NCI-H510A treated with DMSO at 0.1 percent for 48 hours (cell line): ENCODE data around the gene TMEM151B.
"Not testable (repeated sequence)": the region's sequence is repeated elsewhere in the genome, so short reads cannot be mapped to it uniquely, and the experiment has no call there.

ENCODE experiments used
- DNase-seq: peaks from one replicate; lab custom pipeline; 2025; lab: John Stamatoyannopoulos, UW

TMEM151B gene

DNA sequence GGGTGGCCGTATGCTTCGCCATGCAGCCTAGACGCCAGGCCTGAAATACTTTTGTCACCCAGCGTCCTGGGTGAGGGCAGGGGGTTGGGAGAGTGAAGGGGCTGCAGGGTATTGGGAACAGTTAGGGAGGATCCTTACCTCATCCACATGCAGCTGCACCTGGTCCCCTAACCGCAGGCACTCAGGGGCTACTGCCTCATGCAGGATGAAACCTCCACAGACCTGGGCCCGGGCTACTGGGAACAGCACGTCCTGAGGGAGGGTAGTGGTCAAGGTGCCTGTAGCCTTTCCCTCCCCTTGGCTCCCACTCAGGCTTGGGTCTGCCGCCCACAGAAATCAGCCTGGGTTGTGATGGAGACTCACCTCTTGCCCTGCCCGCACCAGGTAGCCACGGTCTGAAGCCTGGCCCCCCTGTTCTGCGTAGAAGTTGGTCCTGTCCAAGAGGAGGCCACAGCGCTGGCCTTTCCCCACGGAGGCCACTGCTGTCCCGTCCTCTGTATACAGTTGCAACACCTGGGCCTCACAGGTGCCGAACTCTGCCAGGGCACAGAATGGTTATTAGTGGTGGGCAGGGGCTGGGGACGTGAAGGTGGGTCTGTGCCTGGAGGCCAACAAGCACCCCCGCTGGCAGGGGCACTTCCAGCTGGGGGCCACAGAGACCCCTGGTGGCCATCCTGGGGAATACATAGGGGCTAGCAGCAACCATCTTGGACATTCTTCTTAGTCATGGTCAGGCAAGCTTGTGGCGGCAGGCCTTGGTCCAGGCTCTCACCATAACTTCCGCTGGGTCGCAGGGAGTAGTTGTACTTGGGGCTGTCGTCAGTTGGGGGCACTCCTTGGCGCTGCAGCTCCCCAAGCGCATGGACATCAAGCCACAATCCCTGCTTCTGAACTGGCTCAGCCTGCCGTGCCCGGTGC, 34.3 kb downstream of the TMEM151B start:
- peak; percentile 27 for DNase-seq

DNA sequence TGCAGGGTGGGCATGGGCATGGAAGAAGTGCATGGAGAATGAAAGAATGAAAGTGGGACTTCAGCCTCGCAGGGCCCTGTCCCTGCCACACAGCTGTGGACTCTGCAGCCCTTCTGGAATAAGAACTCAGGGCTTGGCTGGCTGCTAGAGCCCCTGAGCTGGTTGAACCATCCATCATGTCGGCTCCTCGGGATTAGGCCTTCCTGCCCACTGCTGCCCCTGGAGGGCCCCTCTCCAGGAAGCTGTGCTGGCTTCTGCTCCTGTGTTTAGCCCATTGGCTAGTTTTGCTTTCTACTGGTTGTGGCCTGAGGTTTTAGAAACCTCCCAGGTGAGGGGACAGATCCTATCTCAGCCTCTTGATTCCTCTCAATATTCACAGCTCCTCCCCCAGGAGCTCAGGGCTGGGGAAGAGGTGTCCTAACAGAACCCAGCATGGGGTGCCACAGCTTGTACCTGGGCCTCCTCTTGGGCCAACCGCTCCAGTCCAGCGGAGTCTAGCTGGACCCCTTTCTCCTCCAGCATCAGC, 35.0 kb downstream of the TMEM151B start:
- no peak for DNase-seq

DNA sequence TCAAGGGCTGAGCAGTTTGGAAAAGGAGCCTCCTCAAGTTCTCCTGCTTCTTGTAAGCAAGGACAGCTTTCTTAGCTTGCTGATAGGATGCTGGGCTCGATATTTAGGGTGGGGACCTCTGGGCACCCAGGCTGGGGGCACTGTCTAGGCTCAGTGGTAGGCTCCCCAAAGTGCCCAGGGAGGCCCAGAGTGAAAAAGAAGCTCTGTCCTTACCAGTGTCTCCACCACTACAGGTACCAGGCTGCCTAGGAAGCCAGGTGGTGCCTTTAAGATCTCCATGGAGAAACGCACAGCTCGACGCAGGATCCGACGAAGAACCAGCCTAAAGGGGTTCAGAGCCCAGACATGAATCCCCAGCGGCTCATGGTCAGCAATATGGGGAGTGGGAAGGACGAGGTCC, 36.5 kb downstream of the TMEM151B start:
- no peak for DNase-seq

DNA sequence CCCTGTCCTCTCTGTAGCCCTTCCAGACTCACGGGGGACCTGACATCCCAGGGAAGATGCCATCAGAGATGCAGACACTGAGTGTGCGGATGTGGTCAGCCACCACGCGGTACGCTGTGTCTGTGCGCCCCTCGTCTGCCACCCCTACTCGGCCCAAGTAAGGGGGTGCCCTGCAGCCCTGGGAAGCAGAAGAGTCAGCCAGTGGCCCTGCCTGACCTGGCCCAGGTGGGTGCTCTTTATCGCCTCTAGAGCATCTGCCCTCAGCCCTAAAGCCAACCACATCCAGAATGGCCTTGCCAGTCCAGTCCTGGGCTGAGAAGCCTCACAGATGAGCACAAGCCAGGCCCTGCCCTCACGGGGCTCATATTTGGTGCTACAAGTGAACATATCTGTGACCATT, 37.0 kb downstream of the TMEM151B start:
- no peak for DNase-seq

DNA sequence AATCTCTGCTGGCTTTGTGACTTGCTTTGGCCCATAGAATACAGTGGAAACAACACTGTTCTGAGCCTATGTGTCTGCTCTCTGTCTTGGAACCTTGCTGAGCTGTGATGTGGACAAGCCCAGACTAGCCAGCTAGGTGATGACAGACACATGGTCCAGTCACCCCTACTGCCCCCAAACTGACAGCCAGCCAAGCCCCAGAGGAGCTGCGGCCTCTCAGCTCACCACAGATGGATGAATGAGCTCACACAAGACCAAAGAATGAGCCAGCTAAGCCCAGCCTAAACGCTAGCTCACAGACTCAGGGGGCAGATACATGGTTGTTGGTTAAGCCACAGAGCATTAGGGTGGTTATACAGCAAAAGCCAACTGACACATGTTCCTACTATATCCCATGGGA, 38.8 kb downstream of the TMEM151B start:
- no peak for DNase-seq

DNA sequence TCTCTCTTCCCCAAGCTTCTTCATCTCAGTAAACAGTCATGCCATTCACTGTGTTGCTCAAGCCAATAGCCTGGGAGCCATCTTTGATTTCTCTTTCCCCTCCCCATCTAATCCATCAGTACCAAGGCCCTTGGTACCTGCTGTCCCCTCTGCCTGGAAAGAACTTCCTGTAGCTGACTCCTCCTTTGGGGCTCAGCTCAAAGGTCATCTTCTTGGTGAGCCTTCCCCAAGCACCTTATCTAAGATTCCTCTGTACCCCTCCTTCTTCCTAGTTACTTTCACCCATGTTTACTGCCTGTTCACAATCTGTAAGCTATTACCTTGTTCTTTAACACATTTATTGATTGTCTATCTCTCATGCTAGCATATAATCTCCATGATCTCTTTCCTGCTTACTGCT, 39.4 kb downstream of the TMEM151B start:
- no peak for DNase-seq

DNA sequence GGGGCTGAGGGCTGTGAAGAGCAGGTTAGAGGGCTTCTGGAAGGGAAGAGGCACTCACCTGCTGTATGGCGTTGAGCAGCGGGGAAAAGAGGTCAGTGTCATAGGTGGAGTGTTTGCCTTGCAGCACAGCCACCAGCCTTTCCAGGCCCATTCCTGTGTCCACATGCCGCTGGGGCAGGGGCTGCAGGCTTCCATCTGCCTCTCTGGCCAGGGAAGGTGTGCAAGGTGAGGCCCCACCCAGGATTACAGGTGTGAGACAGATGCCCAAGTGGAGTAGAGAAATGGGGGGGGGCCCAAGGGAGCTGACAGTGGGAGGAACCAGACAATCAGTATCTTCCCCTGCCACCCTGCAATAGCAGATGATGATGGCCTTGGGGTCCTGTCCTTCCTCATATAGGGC, 40.0 kb downstream of the TMEM151B start:
- DNase-seq, result no peak

DNA sequence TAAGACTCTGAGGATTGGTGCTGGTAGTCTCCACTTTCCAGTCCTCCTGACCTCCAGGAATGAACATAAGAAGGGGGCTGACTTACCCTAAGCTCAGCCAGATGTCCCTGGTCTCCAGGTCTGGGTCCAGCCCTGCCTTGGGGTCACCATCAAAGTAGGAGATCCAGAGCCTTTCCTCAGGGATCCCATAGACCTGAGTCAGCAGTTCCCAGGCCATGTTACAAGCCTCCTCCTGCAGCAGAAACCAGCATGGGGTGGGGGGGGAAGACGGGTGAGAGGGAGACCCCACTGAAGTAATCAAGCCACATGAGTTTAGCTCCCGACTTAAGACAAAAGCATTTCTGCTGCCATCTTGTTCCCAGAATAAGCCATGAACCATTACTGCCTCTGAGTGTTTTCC, 41.1 kb downstream of the TMEM151B start:
- no peak for DNase-seq

DNA sequence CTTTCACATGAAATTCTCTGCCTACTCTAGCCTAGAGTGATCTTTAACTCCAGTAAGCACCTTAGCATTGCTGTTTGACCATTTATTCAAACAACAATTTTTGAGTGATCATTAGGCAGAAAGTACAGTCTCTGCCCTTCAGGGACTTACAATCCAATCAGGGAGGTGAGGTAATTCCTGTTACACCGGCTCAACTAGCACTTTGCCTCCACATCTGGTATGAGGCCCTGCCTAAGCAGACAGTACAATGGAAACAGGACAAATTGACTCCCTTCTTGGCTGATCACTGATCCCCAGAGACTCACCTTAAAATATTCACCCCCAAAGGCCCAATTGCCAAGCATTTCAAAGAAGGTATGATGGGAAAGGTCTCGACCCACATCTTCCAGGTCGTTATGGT, 41.5 kb downstream of the TMEM151B start:
- no peak for DNase-seq

DNA sequence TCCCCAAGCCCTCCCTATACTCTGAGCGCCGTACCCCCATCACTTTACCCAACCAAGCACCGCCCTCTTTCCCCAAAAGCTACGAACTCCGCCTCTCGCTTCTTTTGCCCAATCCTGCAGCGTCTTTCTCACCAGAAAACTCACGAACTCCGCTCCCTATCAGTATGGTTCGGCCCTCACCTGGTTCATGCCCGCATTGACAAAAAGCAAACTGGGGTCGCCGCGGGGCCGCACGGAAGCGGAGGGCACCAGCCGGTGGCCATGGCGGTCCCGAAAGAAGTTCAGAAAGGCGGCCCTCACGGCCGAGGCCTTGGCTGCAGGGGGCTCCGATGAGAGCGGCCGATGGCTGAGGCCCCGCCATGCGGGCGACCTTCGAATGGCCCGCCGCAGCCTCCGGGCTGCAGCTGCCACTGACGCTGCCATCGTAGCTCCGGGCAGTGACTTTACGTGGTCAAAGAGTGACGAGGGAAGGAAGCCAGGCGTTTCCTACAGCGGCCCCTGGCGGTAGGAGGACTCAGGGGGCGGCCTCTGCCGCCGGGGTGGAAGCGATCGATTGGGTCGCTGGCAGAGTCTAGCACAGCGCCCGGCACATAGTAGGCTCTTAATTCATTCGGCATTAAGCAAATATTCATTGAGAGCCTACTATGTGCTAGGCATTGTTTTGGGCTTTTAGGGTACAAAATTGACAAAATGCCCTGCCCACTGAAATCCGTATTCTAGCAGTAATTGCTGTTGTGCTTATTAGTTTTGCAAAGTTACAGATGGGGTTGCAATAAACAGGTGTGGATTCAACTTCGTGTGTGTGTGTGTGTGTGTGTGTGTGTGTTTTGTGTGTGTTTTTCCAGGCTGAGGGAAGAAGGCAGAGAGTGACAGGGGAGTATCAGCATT, 42.9 kb downstream of the TMEM151B start, which contains the start of gene AARS2:
Gene AARS2 (minus strand): TSS at position 447 of the 888 bp plus-strand sequence. CDS start 24 bp downstream, at position 423.
- peak; percentile 90 for DNase-seq

DNA sequence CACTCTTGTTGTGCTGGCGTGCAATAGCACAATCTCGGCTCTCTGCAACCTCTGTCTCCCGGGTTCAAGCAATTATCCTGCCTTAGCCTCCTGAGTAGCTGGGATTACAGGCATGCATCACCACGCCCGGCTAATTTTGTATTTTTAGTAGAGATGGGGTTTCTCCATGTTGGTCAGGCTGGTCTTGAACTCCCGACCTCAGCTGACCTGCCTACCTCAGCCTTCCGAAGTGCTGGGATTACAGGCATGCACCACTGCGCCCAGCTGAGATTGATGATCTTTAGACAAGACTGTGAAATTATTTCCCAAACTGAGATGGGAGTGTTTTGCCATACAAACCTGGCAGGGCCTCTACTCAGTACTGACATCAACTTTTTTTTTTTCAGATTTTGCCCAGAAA, 44.4 kb downstream of the TMEM151B start:
- DNase-seq, result not testable (repeated sequence)

DNA sequence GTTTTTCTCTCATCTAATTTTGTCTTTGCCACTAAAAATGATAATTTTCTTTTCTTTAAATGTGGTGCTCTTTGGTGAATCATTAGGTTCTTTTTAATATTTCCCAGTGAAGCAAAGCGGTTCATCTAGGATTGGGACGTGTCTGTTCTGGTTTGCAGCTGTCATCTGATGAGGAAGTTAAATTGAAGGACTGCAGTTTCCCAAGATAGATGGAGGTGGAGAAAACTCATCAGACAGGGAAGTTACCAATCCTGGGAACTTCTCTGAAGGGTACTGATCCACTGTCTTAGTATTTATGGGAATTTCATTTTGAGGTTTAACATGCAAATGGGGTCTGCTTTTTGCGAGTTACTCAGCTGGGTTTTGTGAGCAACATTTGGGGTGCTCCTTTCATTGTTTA, 45.3 kb downstream of the TMEM151B start:
- no peak for DNase-seq

DNA sequence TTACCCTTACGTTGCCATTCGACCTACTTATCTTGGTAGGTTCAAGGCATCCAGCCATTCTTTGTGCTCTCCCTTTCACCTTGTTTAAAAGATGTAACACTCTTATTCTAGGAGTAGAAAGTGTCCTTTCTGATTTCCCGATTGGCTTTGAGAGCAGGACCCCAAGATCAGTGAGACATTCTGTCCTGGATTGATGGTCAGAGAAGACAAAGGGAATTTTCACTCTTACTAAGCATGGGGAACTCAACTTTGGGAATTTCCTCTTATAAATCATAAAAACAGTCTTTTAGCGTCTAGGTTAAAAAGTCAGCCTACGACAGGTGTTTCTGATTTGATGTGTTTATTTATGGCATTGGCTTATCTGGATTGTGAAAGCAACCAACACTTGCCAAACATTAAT, 45.7 kb downstream of the TMEM151B start:
- no peak for DNase-seq

DNA sequence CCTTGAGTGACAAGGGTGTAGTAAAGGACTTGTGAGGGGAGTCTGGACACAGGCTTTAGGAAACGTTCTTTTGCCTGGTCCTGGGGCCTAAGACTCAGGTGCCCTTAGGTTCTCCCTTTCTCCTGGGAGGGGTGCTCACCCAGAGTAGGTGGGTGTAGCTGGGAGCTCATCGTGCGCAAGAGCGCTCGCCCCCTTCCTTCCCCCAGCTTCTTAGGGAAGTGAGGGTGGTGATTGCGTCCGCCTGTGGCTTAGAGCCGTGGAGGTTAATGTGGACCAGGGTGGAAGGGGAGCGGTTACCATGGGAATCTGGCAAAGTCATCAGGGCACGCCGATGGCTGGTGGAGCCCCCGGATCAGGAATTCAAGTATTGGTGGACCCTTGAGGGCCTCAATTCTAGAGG, 46.2 kb downstream of the TMEM151B start:
- DNase-seq, result no peak

DNA sequence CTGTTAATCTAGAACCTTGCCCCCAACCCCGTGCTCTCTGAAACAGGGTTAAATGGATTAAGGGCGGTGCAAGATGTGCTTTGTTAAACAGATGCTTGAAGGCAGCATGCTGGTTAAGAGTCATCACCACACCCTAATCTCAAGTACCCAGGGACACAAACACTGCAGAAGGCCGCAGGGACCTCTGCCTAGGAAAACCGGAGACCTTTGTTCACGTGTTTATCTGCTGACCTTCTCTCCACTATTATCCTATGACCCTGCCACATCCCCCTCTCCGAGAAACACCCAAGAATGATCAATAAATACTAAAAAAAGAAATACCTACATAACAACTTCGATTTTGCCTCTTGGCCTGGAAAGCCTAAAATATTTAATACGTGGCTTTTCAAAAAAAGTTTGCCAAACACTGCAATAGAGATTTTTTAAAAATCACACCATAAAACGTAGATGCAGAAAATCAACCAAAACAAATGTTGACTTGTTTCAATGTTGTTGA, 46.9 kb downstream of the TMEM151B start:
- DNase-seq, result not testable (repeated sequence)

DNA sequence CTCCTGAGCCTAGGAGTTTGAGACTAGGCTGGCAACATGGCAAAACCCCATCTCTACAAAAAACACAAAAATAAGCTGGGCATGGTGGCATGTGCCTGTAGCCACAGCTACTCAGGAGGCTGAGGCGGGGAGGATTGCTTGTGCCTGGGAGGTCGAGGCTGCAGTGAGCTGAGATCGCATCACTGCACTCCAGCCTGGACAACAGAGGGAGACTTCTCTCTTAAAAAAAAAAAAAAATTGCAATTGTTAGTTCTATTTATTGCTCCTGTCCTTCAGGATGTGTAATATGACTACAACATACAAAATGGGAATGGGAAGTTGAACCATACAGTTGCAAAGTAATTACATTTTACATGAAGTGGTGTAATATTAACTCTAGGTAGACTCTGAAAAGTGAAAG, 51.0 kb downstream of the TMEM151B start:
- DNase-seq, result no peak

DNA sequence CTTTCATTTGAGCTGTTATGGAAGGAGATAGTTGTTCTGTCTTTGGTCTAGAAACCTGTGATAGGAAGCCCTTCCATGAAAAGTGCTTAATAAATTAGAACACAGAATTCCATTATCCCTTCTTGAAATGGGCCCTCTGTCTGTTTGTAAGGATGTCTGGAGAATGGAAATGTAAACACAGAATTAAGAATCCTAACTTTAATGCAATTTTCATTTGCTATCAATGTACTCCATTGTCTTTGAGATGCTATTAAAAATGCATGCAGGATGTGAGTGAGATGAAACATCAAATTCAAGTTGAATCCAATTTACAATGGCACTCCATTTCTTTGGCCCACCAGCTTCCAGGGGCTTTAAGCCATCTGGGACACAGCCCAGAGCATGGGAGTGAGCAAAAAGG, 56.8 kb downstream of the TMEM151B start:
- no peak for DNase-seq

DNA sequence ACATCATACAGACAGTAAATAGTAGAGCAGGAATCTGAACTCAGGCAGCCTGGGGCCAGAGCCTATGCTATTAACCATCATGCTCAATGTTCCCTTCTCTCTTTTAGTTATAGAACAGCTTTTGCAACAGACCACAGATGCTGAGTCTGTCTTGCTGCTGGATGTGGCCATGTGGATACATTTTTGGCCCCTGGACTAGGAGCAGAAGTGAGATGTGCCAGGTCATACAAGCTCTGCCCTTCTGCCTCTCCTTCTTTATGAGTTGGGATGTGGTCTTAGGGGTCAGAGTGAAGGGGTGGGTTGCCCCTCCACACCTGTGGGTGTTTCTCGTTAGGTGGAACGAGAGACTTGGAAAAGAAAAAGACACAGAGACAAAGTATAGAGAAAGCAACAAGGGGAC, 57.5 kb downstream of the TMEM151B start:
- DNase-seq, result no peak

DNA sequence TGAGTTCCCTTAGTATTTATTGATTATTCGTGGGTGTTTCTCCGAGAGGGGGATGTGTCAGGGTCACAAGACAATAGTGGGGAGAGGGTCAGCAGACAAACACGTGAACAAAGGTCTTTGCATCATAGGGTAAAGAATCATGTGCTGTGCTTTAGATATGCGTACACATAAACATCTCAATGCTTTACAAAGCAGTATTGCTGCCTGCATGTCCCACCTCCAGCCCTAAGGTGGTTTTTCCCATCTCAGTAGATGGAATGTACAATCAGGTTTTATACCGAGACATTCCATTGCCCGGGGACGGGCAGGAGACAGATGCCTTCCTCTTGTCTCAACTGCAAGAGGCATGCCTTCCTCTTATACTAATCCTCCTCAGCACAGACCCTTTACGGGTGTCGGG, 58.0 kb downstream of the TMEM151B start:
- DNase-seq, result not testable (repeated sequence)

DNA sequence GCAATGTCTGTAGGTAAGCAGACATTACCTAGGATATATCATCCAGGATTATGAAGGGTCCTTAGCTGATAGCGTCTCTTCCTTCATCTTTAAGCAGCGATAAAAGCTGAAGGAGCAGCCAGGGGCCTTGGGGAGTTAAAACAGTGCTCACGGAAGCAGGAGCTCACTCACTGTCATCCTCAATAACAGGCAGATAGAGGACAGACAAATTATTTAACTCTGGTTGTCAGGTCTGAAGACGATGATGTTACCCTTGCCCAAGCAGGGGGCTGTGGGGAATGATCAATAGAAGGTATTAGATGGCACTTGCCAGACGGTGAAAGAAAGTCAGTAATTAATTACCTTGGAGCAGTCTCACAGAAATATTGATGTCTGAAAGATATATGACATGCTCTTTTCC, 59.6 kb downstream of the TMEM151B start:
- DNase-seq, result no peak

DNA sequence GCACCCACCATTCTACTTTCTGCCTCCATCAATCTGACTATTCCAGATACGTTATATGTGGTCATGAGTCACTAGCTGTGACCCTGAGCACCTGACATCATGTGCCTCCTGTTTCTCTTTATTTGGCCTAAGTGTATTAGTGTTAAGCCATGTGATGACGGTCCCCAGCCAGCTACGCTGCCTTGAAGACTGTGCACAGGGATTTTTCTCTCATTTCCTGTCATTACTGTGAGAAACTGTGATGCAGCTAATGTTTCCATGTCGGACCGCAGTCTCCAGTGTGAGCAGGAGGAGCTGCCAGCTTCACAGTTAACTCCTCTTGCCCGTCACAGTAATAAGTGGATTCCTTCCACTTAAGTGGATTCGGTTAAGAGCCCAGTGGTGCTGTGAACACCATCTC, 62.3 kb downstream of the TMEM151B start:
- no peak for DNase-seq

DNA sequence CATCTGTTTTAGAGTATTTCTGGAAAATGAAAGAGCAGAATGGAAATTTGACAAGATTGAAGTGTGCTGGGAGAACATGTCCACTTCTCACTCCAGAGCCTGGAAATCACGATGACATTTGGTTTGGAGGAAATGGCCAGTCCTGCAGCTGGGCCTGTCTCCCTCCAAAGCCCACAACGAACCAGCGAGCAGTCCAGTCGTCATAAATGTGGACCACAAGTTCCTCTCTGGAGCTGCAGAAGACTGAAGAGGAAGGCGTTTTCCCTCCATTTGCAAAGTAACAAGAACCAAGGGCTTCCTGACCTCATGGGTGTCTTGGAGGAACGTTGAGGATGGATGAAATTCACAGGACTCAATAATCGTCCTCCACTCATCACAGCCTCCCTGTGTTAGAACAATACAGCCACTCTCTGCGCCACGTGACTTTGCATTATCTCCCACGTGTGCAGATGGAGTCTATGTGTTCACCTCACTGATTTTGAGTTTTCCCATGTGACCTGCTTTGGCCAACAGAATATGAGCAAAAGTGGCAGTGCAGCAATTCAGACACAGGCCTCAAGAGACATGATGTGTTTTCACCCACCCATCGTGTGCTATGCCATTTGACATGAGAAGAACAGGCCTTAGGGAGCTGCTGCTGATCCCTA, 63.1 kb downstream of the TMEM151B start:
- no peak for DNase-seq
